ENCODE data around the gene RHO.
"Not testable (repeated sequence)": the region's sequence is repeated elsewhere in the genome, so short reads cannot be mapped to it uniquely, and the experiment has no call there.

DNA sequence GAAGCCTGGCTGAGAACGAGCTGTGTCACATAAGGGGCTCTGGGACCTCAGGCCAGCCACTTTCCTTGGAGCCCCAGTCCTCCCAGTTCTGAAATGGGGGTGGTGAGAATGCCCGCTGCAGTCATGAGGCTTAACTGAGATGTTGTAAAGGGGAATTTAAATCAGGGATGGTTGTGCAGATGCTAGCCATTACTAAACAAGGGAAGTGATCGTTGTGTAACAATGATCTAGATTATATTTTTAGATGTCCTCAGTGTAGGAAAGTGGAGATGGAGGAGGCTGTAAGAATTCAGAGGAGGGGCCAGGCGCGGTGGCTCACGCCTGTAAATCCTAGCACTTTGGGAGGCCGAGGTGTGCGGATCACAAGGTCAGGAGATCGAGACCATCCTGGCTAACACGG lies 39.2 kb upstream of the RHO start:
- TF ChIP-seq, protein P1, sequence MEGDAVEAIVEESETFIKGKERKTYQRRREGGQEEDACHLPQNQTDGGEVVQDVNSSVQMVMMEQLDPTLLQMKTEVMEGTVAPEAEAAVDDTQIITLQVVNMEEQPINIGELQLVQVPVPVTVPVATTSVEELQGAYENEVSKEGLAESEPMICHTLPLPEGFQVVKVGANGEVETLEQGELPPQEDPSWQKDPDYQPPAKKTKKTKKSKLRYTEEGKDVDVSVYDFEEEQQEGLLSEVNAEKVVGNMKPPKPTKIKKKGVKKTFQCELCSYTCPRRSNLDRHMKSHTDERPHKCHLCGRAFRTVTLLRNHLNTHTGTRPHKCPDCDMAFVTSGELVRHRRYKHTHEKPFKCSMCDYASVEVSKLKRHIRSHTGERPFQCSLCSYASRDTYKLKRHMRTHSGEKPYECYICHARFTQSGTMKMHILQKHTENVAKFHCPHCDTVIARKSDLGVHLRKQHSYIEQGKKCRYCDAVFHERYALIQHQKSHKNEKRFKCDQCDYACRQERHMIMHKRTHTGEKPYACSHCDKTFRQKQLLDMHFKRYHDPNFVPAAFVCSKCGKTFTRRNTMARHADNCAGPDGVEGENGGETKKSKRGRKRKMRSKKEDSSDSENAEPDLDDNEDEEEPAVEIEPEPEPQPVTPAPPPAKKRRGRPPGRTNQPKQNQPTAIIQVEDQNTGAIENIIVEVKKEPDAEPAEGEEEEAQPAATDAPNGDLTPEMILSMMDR (IDR thresholded peaks at IDR 0.05; ENCODE audit: extremely low read depth in 1 of 2, insufficient read depth in 1 of 2, low read depth in 1 of 2, low read length in 2 of 2) = not testable (repeated sequence)
- not testable (repeated sequence) for TF ChIP-seq FOS (IDR thresholded peaks at IDR 0.05; ENCODE audit: borderline replicate concordance, insufficient read depth, low read length)

Data from endothelial cell of umbilical vein (primary cell).